AG09319 (cell line): ENCODE measurements around the gene NIPAL3.
"Not testable (repeated sequence)": the region's sequence is repeated elsewhere in the genome, so short reads cannot be mapped to it uniquely, and the experiment has no call there.

Source experiments
- DNase-seq: peaks from one replicate; pipeline ENCODE4 v3.0.0-alpha.2; 2010; ENCODE audit warnings: low read depth; ENCODE audit errors: extremely low read depth
- CTCF ChIP-seq: IDR thresholded peaks from 2 replicates; pipeline ENCODE4 v1.5.1; 2011; ENCODE audit warnings: low read depth, mild to moderate bottlenecking, inconsistent platforms, low read length, moderate library complexity

NIPAL3 gene

GRCh38 chr1:24486331-24487065 lies 70.9 kb downstream of the NIPAL3 start:
- TF ChIP-seq CTCF = no peak
- DNase-seq = no peak

- DNase-seq = no peak
- TF ChIP-seq CTCF = no peak
Observed at GRCh38 chr1:24487455-24487854, 71.9 kb downstream of the NIPAL3 start.

GRCh38 chr1:24488159-24488558 lies 72.6 kb downstream of the NIPAL3 start:
- not testable (repeated sequence) for DNase-seq

GRCh38 chr1:24489674-24490073 lies 74.1 kb downstream of the NIPAL3 start:
- no peak for TF ChIP-seq CTCF
- DNase-seq = no peak

- no peak for DNase-seq
- no peak for TF ChIP-seq CTCF
Observed at GRCh38 chr1:24490101-24490781, 74.6 kb downstream of the NIPAL3 start.

GRCh38 chr1:24491577-24492360 lies 76.2 kb downstream of the NIPAL3 start:
- peak; percentile 1; the same call in 1 of the 2 replicates for TF ChIP-seq CTCF
- no peak for DNase-seq

GRCh38 chr1:24492935-24493334 lies 77.3 kb downstream of the NIPAL3 start:
- DNase-seq = not testable (repeated sequence)

GRCh38 chr1:24493785-24494184 lies 78.2 kb downstream of the NIPAL3 start:
- TF ChIP-seq CTCF = no peak
- DNase-seq = no peak
